GM21390 (cell line): Measurements from ENCODE around the gene BCOR.

ENCODE experiments used
- ATAC-seq: cut with Tn5 transposase; IDR thresholded peaks from one replicate; pipeline ENCODE4 v1.9.1; 2021; ENCODE audit not compliant: unreplicated experiment

The BCOR gene

GRCh38 chrX:40066700-40067099 lies 31.1 kb downstream of the BCOR start:
- ATAC-seq: no peak

- ATAC-seq: no peak
Measured at GRCh38 chrX:40065296-40066046, 32.3 kb downstream of the BCOR start.

- ATAC-seq: no peak
Measured at GRCh38 chrX:40064055-40064597, 33.6 kb downstream of the BCOR start.

GRCh38 chrX:40063555-40063954 lies 34.2 kb downstream of the BCOR start:
- ATAC-seq: no peak

GRCh38 chrX:40062525-40063155 lies 35.1 kb downstream of the BCOR start:
- ATAC-seq: no peak

GRCh38 chrX:40061871-40062524 lies 35.8 kb downstream of the BCOR start:
- ATAC-seq: no peak

- no peak for ATAC-seq
Measured at GRCh38 chrX:40061005-40061404, 36.8 kb downstream of the BCOR start.

- ATAC-seq: no peak
Measured at GRCh38 chrX:40060356-40060845, 37.4 kb downstream of the BCOR start.

GRCh38 chrX:40058719-40059118 lies 39.0 kb downstream of the BCOR start:
- no peak for ATAC-seq

GRCh38 chrX:40057405-40057804 lies 40.4 kb downstream of the BCOR start:
- no peak for ATAC-seq

GRCh38 chrX:40056420-40056819 lies 41.3 kb downstream of the BCOR start:
- no peak for ATAC-seq

- ATAC-seq: no peak
Measured at GRCh38 chrX:40055495-40055894, 42.3 kb downstream of the BCOR start.

GRCh38 chrX:40054793-40055192 lies 43.0 kb downstream of the BCOR start:
- no peak for ATAC-seq

- no peak for ATAC-seq
Measured at GRCh38 chrX:40050532-40050931, 47.2 kb downstream of the BCOR start.

GRCh38 chrX:40049084-40049641 lies 48.6 kb downstream of the BCOR start:
- no peak for ATAC-seq

- no peak for ATAC-seq
Measured at GRCh38 chrX:40047485-40047884, 50.3 kb downstream of the BCOR start.

- ATAC-seq: no peak
Measured at GRCh38 chrX:40043895-40044294, 53.9 kb downstream of the BCOR start.

- ATAC-seq: no peak
Measured at GRCh38 chrX:40041915-40042314, 55.8 kb downstream of the BCOR start.

- ATAC-seq: no peak
Measured at GRCh38 chrX:40040686-40041461, 56.9 kb downstream of the BCOR start.

GRCh38 chrX:40039887-40040286 lies 57.9 kb downstream of the BCOR start:
- no peak for ATAC-seq

GRCh38 chrX:40037367-40037766 lies 60.4 kb downstream of the BCOR start:
- ATAC-seq: no peak
